Smooth muscle cell (in vitro differentiated cells): Measurements from ENCODE around the gene PANK4. TPM values are rescaled to one million over a fixed set of nuclear protein-coding genes. Genes with fewer than 3 reads are reported as not detected.

Source experiments
- DNase-seq: peaks from one replicate; lab custom pipeline; 2025; ENCODE audit not compliant: unreplicated experiment; lab: John Stamatoyannopoulos, UW
- H2AFZ ChIP-seq: fragments of 200-600 bp; sonication (generic); 2 replicates; pipeline ENCODE4 v1.6.0; 2016; ENCODE audit warnings: antibody characterized with exemption, low read depth, mild to moderate bottlenecking
- H3F3A ChIP-seq: fragments of 200-600 bp; sonication (generic); 2 replicates; pipeline ENCODE4 v1.6.0; 2017; ENCODE audit warnings: antibody characterized with exemption, low read depth
- H3K27ac ChIP-seq: fragments of 200-600 bp; sonication (generic); 2 replicates; pipeline ENCODE4 v1.5.1; 2016; ENCODE audit warnings: low read depth, mild to moderate bottlenecking
- H3K27me3 ChIP-seq: fragments of 200-600 bp; sonication (generic); 2 replicates; pipeline ENCODE4 v1.6.1; 2016; ENCODE audit warnings: low read depth, mild to moderate bottlenecking
- H3K36me3 ChIP-seq: fragments of 200-600 bp; sonication (generic); 2 replicates; pipeline ENCODE4 v1.5.1; 2016; ENCODE audit warnings: low read depth
- H3K4me1 ChIP-seq: fragments of 200-600 bp; sonication (generic); 2 replicates; pipeline ENCODE4 v1.5.1; 2016; ENCODE audit warnings: low read depth
- H3K4me2 ChIP-seq: fragments of 200-600 bp; sonication (generic); 2 replicates; pipeline ENCODE4 v1.6.0; 2016; ENCODE audit warnings: mild to moderate bottlenecking
- H3K4me3 ChIP-seq: fragments of 200-600 bp; sonication (generic); 2 replicates; pipeline ENCODE4 v1.5.1; 2016; ENCODE audit warnings: mild to moderate bottlenecking
- H3K79me2 ChIP-seq: fragments of 200-600 bp; sonication (generic); 2 replicates; pipeline ENCODE4 v1.6.0; 2016; ENCODE audit warnings: low read depth, mild to moderate bottlenecking
- H3K9ac ChIP-seq: fragments of 200-600 bp; sonication (generic); 2 replicates; pipeline ENCODE4 v1.6.0; 2016; ENCODE audit warnings: low read depth
- H3K9me3 ChIP-seq: fragments of 200-600 bp; sonication (generic); replicated peaks from 2 replicates; pipeline ENCODE4 v1.5.1; 2016; ENCODE audit warnings: low read depth
- H4K20me1 ChIP-seq: fragments of 200-600 bp; sonication (generic); 2 replicates; pipeline ENCODE4 v1.6.0; 2016; ENCODE audit warnings: low read depth
- CTCF ChIP-seq: fragments of 200-600 bp; sonication (generic); IDR thresholded peaks from 2 replicates; pipeline ENCODE4 v1.5.1; 2017; ENCODE audit warnings: borderline replicate concordance, mild to moderate bottlenecking, antibody characterized with exemption; ENCODE audit not compliant: insufficient read depth, poor library complexity, severe bottlenecking
- WGBS: methylation state at CpG from one replicate; pipeline ENCODE4 v1.1.7; 2016; ENCODE audit warnings: low lambda C conversion rate; 5-methylcytosine and 5-hydroxymethylcytosine counted together
- polyA plus RNA-seq: library from polyadenylated mRNA; unstranded; fragments of >200 nt; fragmentation: Nextera tagmentation; extraction: Ambion mirVana; gene quantifications from 2 replicates; pipeline ENCODE4 v1.2.1, GENCODE V29; 2016
- total RNA-seq: library from RNA; depleted of rRNA; stranded (reverse); fragments of >200 nt; gene quantifications from 2 replicates; pipeline ENCODE4 v1.2.3, GENCODE V29; 2014

Gene PANK4
- 27.2 and 28.7 TPM in 2 replicates for total RNA-seq
- polyA plus RNA-seq, result 28.4 and 28.5 TPM in 2 replicates

- WGBS, result 2% methylated on average over 45 of the region's 107 CpGs
- Histone ChIP-seq H3K9ac (peak within 1 kb of the TSS; percentile 91), H3K79me2 (peaks cover 42% of the 10 kb centered on the region), H3K9me3 (no peaks in the 10 kb centered on the region), H3F3A (no peaks in the 10 kb centered on the region), H3K4me3 (peak within 1 kb of the TSS; percentile 99), H3K27ac (peak within 1 kb of the TSS; percentile 81), H2AFZ (no peak within 1 kb of the TSS), H3K36me3 (no peaks in the 10 kb centered on the region), H3K4me2 (peak within 1 kb of the TSS; percentile 98), H4K20me1 (peaks cover 48% of the 10 kb centered on the region), H3K27me3 (peaks cover 33% of the 10 kb centered on the region), H3K4me1 (peaks cover 22% of the 10 kb centered on the region)
- TF ChIP-seq CTCF, result no peak
- peak; percentile 87 for DNase-seq
Observed at GRCh38 chr1:2525920-2526823, at the start of gene PANK4. TSS of gene PANK4 (minus strand) at chr1:2526596. CDS start at chr1:2526587, 9 bp downstream.

GRCh38 chr1:2574350-2574749, 48.0 kb upstream of the PANK4 start:
- Histone ChIP-seq H3F3A (no peaks in the 10 kb centered on the region), H2AFZ (no peak overlapping the region), H3K27me3 (no peaks in the 10 kb centered on the region), H3K9ac (no peak overlapping the region), H3K9me3 (no peaks in the 10 kb centered on the region), H3K79me2 (no peaks in the 10 kb centered on the region), H3K4me1 (no peaks in the 10 kb centered on the region), H4K20me1 (no peaks in the 10 kb centered on the region), H3K4me2 (no peak overlapping the region), H3K36me3 (no peaks in the 10 kb centered on the region), H3K27ac (no peak overlapping the region), H3K4me3 (no peak overlapping the region)
- WGBS, result 89% methylated on average over 9 of the region's 9 CpGs
- no peak for DNase-seq
- no peak for TF ChIP-seq CTCF

GRCh38 chr1:2573250-2573920, 47.0 kb upstream of the PANK4 start:
- TF ChIP-seq CTCF, result no peak
- Histone ChIP-seq H3K27ac (no peak overlapping the region), H2AFZ (no peak overlapping the region), H4K20me1 (no peaks in the 10 kb centered on the region), H3K79me2 (no peaks in the 10 kb centered on the region), H3K9ac (no peak overlapping the region), H3K4me2 (no peak overlapping the region), H3K4me1 (no peaks in the 10 kb centered on the region), H3K9me3 (no peaks in the 10 kb centered on the region), H3K36me3 (no peaks in the 10 kb centered on the region), H3K27me3 (no peaks in the 10 kb centered on the region), H3F3A (no peaks in the 10 kb centered on the region), H3K4me3 (no peak overlapping the region)
- DNase-seq, result no peak
- 93% methylated on average over 8 of the region's 8 CpGs for WGBS
